Tibial artery (tissue), 4 donors: ENCODE results near the gene AIF1L.

Source experiments
- DNase-seq, 2 donors: peaks; one replicate each; pipeline ENCODE4 v3.0.0-alpha.2; 2019
- H3K27ac ChIP-seq, 2 donors: fragments of 200-600 bp; sonication (generic) in 1 of 2; 1 replicate in 1 of 2; 2 replicates in 1 of 2; pipeline ENCODE4 v1.5.1; 2018 to 2019; ENCODE audit warnings: mild to moderate bottlenecking in 1 of 2
- H3K27me3 ChIP-seq, 2 donors: fragments of 200-600 bp; sonication (generic) in 1 of 2; one replicate each; pipeline versions ENCODE4 v1.5.1 to v1.6.0; 2016 to 2019
- H3K36me3 ChIP-seq, 3 donors: fragments of 200-600 bp; sonication (generic) in 2 of 3; one replicate each; pipeline ENCODE4 v1.5.1; 2016 to 2019; ENCODE audit warnings: mild to moderate bottlenecking in 2 of 3
- H3K4me1 ChIP-seq, 4 donors: fragments of 200-600 bp; sonication (generic) in 2 of 4; 1 replicate in 3 of 4; 2 replicates in 1 of 4; pipeline ENCODE4 v1.5.1; 2016 to 2019
- H3K4me3 ChIP-seq, 2 donors: fragments of 200-600 bp; sonication (generic) in 1 of 2; 1 replicate in 1 of 2; 2 replicates in 1 of 2; pipeline ENCODE4 v1.5.1; 2018 to 2019; ENCODE audit warnings: mild to moderate bottlenecking in 2 of 2
- H3K9me3 ChIP-seq, 3 donors: fragments of 200-600 bp; sonication (generic) in 1 of 3; one replicate each; pipeline ENCODE4 v1.5.1; 2016 to 2019
- CTCF ChIP-seq, 2 experiments: fragments of 200-600 bp in 1 of 2; fragments of 450-650 bp in 1 of 2; IDR thresholded peaks; one replicate each; pipeline ENCODE4 v1.5.1; 2017 to 2019; ENCODE audit warnings: antibody characterized with exemption in 2 of 2, mild to moderate bottlenecking in 1 of 2, moderate library complexity in 1 of 2
- intact Hi-C: fragments of 100-400 bp; cut with DNase I; formaldehyde crosslinking; loops from one replicate; pipeline ENCODE4 v1.15.0; 2023; ENCODE audit warnings: low total_unique reads

The AIF1L gene

DNA sequence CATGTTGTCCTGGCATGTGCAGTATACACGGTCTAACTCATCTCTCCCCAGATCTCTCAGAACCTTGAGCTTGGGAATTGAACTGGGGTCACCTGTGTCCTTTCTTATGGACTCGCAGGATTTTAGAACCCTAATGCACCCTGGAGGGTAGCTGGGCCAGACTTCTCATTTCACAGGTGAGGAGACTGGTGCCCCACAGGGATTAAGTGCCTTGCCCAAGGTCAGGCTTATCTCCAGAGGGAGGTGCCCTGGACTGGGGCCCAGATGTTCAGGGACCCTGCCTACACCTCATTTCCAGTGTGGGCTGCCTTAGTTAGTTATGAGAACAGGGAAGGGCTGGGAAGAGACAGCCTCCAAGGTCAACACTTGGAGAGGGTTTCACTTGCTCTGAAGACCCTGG lies 25.0 kb downstream of the AIF1L start:
- Histone ChIP-seq H3K36me3 (peaks cover 5 to 54% (median 20%) of the 10 kb centered on the region in 3 donors), H3K27ac (no peak overlapping the region)
- intact Hi-C loops, result no loop called here

DNA sequence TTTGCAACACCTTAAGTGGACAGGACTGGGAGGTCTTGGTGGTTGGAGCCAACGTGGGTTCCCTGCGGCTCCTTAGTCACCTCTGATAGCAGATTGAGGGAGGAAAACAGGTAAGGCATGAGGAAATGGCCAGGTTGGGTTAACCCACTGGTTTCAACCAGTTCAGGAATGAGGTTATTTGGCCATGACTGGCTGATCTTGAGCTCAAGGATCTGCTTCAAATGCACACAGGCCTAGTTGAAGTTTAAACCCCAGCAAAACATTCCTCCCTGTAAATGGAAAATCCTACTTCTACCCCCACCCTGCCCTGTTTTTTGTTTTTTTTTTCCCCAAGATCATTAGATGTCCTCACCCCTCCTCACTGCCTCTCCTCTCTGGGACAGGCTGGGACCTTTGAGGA lies 25.8 kb downstream of the AIF1L start:
- intact Hi-C loops, result no loop called here
- DNase-seq, result no peak
- Histone ChIP-seq H3K27ac (no peak overlapping the region), H3K9me3 (no peaks in the 10 kb centered on the region), H3K27me3 (no peaks in the 10 kb centered on the region), H3K36me3 (peaks cover 5 to 46% (median 20%) of the 10 kb centered on the region in 3 donors), H3K4me1 (peaks cover 0 to 21% (median 16%) of the 10 kb centered on the region in 4 donors), H3K4me3 (no peak overlapping the region)
- no peak for TF ChIP-seq CTCF (IDR thresholded peaks at IDR 0.05)

More for the DNA sequence above, 25.0 kb downstream of the AIF1L start:
- Histone ChIP-seq H3K27me3 (no peaks in the 10 kb centered on the region), H3K4me1 (peaks cover 0 to 19% (median 8%) of the 10 kb centered on the region in 4 donors), H3K9me3 (no peaks in the 10 kb centered on the region), H3K4me3 (no peak overlapping the region)
- TF ChIP-seq CTCF (IDR thresholded peaks at IDR 0.05), result no peak
- DNase-seq, result no peak

GRCh38 chr9:131125038-131125287 lies 28.6 kb downstream of the AIF1L start:
- no peak for DNase-seq
- H3K4me1 ChIP-seq, result peaks cover 0 to 22% (median 16%) of the 10 kb centered on the region in 4 donors
- peak overlapping the region; percentile 81 to 88 for H3K27ac ChIP-seq
- H3K9me3 ChIP-seq, result no peaks in the 10 kb centered on the region
- H3K27me3 ChIP-seq, result no peaks in the 10 kb centered on the region
- intact Hi-C loops, result no loop called here
- peak overlapping the region; percentile 64 to 79 for H3K4me3 ChIP-seq
- no peak for TF ChIP-seq CTCF (IDR thresholded peaks at IDR 0.05)
- H3K36me3 ChIP-seq, result peaks cover 25 to 51% (median 38%) of the 10 kb centered on the region in 3 donors

- TF ChIP-seq CTCF (IDR thresholded peaks at IDR 0.05), result no peak
- intact Hi-C loops, result no loop called here
- peaks cover 30 to 51% (median 39%) of the 10 kb centered on the region in 3 donors for H3K36me3 ChIP-seq
- H3K4me3 ChIP-seq, result peak within 1 kb of the TSS; percentile 64 to 79
- H3K4me1 ChIP-seq, result peaks cover 0 to 22% (median 16%) of the 10 kb centered on the region in 4 donors
- H3K9me3 ChIP-seq, result no peaks in the 10 kb centered on the region
- peak; percentile 98 to 99 for DNase-seq
- H3K27ac ChIP-seq, result peak within 1 kb of the TSS; percentile 81 to 88
- no peaks in the 10 kb centered on the region for H3K27me3 ChIP-seq
These were observed 29.1 kb downstream of the AIF1L start, which contains the start of gene NUP214 for GRCh38 chr9:131125288-131126058. Gene NUP214, plus strand, starts transcription at chr9:131125586. Its CDS starts 119 bp downstream, at chr9:131125705.

GRCh38 chr9:131126059-131126426 lies 29.7 kb downstream of the AIF1L start:
- no peak for TF ChIP-seq CTCF (IDR thresholded peaks at IDR 0.05)
- H3K27ac ChIP-seq, result peak overlapping the region; percentile 81 to 88
- H3K9me3 ChIP-seq, result no peaks in the 10 kb centered on the region
- no peak for DNase-seq
- peaks cover 36 to 50% (median 40%) of the 10 kb centered on the region in 3 donors for H3K36me3 ChIP-seq
- peak overlapping the region; percentile 64 to 79 for H3K4me3 ChIP-seq
- intact Hi-C loops, result no loop called here
- H3K27me3 ChIP-seq, result no peaks in the 10 kb centered on the region
- peaks cover 0 to 22% (median 16%) of the 10 kb centered on the region in 4 donors for H3K4me1 ChIP-seq
